HepG2 (cell line): ENCODE results near the gene BRPF1. TPM values are rescaled to one million over a fixed set of nuclear protein-coding genes. Genes with fewer than 3 reads are reported as not detected.
A peak's percentile ranks its signal among the peaks of the same experiment; 100 is the strongest.

Experiments used
- ETV5 ChIP-seq: IDR thresholded peaks from 2 replicates; pipeline ENCODE4 v1.6.1; 2018; ENCODE audit warnings: missing biosample characterization, missing genetic modification reagents, inconsistent platforms, borderline replicate concordance
- TBX2 ChIP-seq: sonication (generic); formaldehyde crosslinking; IDR thresholded peaks from 2 replicates; pipeline ENCODE4 v1.5.0; 2020; ENCODE audit warnings: missing genetic modification reagents, mild to moderate bottlenecking, borderline replicate concordance
- ZNF282 ChIP-seq: fragments of 450-650 bp; IDR thresholded peaks from 2 replicates; pipeline ENCODE4 v1.6.1; 2018; ENCODE audit not compliant: partially characterized antibody
- ZNF329 ChIP-seq: sonication (generic); formaldehyde crosslinking; IDR thresholded peaks from 2 replicates; pipeline ENCODE4 v1.9.0; 2021; ENCODE audit warnings: low read depth, mild to moderate bottlenecking, missing genetic modification reagents
- polyA plus RNA-seq, 8 experiments: library from polyadenylated mRNA; depleted of rRNA in 3 of 8; stranded (reverse) in 7 of 8; unstranded in 1 of 8; fragments of >200 nt; fragmentation: Illumina TruSeq in 4 of 8; extraction: Trizol in 4 of 8; gene quantifications; 2 replicates each; pipeline versions ENCODE4 v1.2.1 to v1.2.3, GENCODE V29; 2011 to 2016; ENCODE audit warnings: low read depth in 4 of 8, missing spikeins in 1 of 8, mixed read lengths in 1 of 8; ENCODE audit not compliant: insufficient read depth in 1 of 8
- total RNA-seq, 5 experiments: library from RNA; depleted of rRNA; stranded (reverse); fragments of >200 nt; fragmentation: Illumina TruSeq; extraction: Trizol; gene quantifications; 2 replicates each; pipeline ENCODE4 v1.2.3, GENCODE V29; 2016; ENCODE audit warnings: low read depth in 1 of 5
- TF ChIP-seq, protein P1 (sequence below), 2 experiments: sonication (generic) in 1 of 2; formaldehyde crosslinking in 1 of 2; IDR thresholded peaks; 2 replicates each; pipeline versions ENCODE4 v1.4.0 to v1.6.1; 2016 to 2020; ENCODE audit warnings: borderline replicate concordance in 1 of 2, low read depth in 1 of 2, mild to moderate bottlenecking in 1 of 2, missing genetic modification reagents in 1 of 2
- TF ChIP-seq, protein P2 (sequence below): sonication (generic); formaldehyde crosslinking; IDR thresholded peaks from 2 replicates; pipeline ENCODE4 v1.4.0; 2020; ENCODE audit warnings: missing genetic modification reagents
- TF ChIP-seq, protein P3 (sequence below): sonication (generic); formaldehyde crosslinking; IDR thresholded peaks from 2 replicates; pipeline ENCODE4 v1.4.0; 2020; ENCODE audit warnings: mild to moderate bottlenecking, missing genetic modification reagents

Gene BRPF1
- total and polyA plus RNA-seq, 2 of the 13 experiments (the other 11 are each of a cell fraction or from before 2014, with no cell fraction given): 7.3 to 10.0 TPM

DNA sequence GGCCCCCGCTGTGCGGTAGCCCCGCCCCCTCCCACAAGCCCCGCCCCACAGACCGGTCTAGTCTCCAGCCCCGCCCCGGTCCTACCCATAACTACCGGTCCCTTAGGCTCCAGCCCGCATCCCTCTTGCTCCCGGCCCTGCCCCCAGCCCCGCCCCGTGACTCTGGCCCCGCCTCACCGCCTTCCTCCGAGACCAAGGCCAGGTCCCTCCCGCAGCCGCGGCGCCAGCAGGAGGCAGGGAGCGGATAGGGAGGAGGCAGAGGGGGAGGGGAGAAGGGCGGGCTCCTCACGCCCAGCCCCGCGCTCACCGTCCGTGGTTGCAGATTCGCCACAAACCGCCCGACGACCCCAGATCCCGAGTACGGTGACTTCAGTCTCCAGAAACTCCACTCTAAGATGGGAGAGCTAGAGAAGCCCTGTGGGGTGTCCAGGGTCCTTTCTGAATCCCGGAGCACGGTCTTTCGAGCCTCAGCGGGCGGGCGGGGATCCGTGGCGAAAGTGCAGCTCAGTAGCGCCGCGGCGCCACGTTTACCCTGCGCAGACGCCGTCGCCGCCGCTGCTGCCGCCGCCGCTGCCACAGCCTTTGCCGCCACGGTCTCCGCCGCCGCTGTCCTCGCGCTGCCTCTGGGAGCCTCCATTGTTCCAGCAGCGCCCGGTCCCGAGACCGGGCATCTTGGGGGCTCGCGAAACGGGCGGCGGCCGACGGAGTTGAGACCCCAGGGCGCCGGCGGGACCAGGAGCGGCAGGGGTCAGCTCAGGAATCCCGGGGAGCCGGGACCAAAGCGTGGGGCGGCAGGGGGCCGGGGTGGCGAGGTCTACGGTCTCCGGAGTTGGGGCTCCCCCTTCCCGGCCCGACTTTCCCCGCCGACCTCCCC, at the start of gene BRPF1 (continued):
- TF ChIP-seq, protein P1, sequence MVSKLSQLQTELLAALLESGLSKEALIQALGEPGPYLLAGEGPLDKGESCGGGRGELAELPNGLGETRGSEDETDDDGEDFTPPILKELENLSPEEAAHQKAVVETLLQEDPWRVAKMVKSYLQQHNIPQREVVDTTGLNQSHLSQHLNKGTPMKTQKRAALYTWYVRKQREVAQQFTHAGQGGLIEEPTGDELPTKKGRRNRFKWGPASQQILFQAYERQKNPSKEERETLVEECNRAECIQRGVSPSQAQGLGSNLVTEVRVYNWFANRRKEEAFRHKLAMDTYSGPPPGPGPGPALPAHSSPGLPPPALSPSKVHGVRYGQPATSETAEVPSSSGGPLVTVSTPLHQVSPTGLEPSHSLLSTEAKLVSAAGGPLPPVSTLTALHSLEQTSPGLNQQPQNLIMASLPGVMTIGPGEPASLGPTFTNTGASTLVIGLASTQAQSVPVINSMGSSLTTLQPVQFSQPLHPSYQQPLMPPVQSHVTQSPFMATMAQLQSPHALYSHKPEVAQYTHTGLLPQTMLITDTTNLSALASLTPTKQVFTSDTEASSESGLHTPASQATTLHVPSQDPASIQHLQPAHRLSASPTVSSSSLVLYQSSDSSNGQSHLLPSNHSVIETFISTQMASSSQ (IDR thresholded peaks at IDR 0.05; ENCODE audit: low read depth): no peak
- TF ChIP-seq, protein P1 (CRISPR knock-in tag; IDR thresholded peaks at IDR 0.05; ENCODE audit: borderline replicate concordance): peak; percentile 78; the same call in 1 of the 2 replicates
- TF ChIP-seq ZNF329: 0 out of 2 replicates have a peak, but pooled peaks have one; percentile 54
- TF ChIP-seq ETV5 (CRISPR knock-in tag): peak; percentile 9; the same call in 1 of the 2 replicates
- peak; percentile 86; the same call in 1 of the 2 replicates for TF ChIP-seq TBX2 (CRISPR knock-in tag)
- TF ChIP-seq, protein P2, sequence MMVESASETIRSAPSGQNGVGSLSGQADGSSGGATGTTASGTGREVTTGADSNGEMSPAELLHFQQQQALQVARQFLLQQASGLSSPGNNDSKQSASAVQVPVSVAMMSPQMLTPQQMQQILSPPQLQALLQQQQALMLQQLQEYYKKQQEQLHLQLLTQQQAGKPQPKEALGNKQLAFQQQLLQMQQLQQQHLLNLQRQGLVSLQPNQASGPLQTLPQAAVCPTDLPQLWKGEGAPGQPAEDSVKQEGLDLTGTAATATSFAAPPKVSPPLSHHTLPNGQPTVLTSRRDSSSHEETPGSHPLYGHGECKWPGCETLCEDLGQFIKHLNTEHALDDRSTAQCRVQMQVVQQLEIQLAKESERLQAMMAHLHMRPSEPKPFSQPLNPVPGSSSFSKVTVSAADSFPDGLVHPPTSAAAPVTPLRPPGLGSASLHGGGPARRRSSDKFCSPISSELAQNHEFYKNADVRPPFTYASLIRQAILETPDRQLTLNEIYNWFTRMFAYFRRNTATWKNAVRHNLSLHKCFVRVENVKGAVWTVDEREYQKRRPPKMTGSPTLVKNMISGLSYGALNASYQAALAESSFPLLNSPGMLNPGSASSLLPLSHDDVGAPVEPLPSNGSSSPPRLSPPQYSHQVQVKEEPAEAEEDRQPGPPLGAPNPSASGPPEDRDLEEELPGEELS (CRISPR knock-in tag): peak; percentile 42; the same call in 1 of the 2 replicates
- TF ChIP-seq, protein P3, sequence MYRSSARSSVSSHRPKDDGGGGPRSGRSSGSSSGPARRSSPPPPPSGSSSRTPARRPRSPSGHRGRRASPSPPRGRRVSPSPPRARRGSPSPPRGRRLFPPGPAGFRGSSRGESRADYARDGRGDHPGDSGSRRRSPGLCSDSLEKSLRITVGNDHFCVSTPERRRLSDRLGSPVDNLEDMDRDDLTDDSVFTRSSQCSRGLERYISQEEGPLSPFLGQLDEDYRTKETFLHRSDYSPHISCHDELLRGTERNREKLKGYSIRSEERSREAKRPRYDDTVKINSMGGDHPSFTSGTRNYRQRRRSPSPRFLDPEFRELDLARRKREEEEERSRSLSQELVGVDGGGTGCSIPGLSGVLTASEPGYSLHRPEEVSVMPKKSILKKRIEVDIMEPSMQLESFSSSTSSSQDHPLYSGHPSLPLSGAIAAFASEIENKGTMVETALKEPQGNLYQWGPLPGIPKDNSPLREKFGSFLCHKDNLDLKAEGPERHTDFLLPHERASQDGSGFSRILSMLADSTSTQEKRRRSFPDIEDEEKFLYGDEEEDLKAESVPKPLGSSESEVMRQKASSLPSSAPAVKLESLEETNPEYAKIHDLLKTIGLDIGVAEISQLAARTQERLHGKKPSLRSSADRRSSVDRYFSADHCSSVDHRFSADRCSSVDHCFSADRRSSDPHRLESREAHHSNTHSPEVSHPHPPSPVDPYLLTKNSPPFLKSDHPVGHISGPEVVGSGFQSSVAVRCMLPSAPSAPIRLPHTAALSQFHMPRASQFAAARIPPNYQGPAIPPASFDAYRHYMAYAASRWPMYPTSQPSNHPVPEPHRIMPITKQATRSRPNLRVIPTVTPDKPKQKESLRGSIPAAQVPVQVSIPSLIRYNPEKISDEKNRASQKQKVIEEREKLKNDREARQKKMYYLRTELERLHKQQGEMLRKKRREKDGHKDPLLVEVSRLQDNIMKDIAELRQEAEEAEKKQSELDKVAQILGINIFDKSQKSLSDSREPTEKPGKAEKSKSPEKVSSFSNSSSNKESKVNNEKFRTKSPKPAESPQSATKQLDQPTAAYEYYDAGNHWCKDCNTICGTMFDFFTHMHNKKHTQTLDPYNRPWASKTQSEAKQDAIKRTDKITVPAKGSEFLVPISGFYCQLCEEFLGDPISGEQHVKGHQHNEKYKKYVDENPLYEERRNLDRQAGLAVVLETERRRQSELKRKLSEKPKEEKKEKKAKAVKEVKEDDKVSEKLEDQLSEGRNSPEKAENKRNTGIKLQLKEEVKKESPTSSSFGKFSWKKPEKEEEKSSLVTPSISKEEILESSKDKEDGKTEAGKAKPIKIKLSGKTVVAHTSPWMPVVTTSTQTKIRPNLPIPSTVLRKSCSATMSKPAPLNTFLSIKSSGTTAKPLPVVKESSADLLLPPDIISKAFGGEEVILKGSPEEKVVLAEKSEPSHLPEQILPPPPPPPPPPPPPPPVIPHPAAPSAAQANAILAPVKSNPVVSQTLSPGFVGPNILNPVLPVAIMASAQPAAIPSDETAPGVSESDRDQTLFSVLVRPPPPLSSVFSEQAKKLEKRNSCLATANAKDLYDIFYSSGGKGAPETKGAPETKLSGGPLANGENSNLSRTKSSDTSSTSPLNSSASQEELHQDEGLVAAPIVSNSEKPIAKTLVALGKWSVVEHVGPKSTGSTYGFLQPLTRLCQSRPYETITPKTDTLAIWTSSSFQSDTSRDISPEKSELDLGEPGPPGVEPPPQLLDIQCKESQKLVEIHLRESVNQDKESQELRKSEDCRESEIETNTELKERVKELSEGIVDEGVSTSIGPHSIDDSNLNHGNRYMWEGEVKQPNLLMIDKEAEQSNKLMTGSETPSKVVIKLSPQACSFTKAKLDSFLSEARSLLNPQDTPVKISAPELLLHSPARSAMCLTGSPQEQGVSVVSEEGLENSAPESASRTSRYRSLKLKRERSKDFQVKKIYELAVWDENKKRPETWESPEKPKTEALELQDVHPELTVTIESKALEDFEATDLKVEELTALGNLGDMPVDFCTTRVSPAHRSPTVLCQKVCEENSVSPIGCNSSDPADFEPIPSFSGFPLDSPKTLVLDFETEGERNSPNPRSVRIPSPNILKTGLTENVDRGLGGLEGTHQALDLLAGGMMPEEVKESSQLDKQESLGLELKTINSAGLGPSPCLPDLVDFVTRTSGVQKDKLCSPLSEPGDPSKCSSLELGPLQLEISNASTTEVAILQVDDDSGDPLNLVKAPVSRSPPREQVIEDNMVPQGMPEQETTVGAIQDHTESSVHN (CRISPR knock-in tag): no peak
- no peak for TF ChIP-seq ZNF282
